NK-92 (cell line): ENCODE results near the gene LCT.
"Not testable (repeated sequence)": the region's sequence is repeated elsewhere in the genome, so short reads cannot be mapped to it uniquely, and the experiment has no call there.

Experiments used
- DNase-seq: peaks from one replicate; lab custom pipeline; 2025; ENCODE audit not compliant: unreplicated experiment; lab: John Stamatoyannopoulos, UW

LCT gene

DNA sequence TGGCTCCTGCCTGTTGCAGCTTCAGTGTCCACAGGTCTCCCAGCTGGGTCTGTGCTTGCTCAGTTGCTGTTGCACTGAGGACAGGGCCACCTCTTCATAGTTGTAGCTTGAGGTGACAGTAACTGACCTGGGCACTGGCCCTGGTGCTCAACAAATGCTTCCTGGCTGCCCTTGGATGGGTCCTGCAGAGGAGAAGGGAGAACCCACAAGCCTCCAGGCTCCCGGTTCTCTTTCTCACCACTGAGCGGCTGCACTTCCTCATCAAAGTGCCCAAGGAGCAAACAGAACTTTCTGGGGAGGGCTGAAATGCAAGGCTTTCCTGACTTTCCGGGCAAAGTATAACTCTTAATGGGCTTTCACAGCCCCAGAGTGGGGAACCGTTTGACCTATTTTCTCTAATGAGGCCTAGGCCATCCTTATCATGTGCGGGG lies 38.7 kb downstream of the LCT start:
- no peak for DNase-seq

DNA sequence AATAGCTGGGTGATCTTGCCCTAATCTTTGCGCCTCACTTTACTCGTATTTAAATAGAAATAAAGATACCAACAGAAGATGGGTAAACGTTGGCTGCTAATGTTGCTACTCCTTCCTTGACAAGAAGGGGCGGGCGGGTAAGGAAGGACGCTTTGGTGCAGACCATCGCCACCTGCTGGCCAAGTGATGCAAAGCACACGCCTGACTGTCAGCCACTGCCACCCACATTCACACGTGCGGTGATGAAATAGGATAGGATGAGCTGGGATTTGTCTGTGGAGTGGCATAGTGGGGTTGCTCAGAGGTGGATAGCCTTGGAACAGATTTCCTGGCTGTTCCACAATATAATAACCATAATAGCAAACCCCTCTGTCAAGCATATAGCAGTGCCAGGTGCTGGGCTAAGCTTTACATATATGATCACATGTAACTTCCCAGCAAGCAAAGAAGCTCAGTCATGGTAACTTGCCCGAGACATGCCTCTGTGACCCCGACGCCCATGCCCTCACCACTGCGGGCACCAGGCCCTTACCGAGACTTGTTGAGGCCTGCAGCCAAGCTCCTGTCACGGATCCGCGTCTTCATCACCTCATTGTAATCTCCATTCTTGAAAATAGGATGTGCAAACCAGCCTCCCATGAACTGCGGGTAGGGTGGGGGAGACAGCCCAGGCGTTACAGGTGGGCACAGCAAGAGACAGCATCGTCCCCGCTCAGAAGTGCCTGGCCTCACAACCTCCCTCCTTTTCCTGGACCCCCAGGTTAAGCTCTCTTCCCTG lies 39.3 kb downstream of the LCT start:
- DNase-seq, result no peak

DNA sequence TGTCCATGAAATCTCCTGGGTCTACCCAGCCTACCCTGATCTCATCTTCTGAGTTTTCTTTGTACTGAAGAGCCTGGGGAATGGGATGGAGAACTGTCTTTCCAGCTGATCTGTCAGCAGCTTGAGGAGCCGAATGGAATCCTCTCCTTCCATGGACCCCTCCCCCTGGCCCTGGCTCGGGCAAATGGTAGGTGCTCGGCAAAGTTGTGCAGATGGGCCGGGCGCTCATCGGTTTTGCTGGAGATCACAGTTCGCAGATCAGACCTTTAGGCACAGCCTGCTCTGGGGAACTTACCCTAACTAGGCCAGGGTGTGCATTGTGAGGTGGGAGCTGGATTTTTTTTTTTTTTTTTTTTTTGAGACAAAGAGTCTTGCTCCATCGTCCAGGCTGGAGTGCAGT lies 40.4 kb downstream of the LCT start:
- no peak for DNase-seq

DNA sequence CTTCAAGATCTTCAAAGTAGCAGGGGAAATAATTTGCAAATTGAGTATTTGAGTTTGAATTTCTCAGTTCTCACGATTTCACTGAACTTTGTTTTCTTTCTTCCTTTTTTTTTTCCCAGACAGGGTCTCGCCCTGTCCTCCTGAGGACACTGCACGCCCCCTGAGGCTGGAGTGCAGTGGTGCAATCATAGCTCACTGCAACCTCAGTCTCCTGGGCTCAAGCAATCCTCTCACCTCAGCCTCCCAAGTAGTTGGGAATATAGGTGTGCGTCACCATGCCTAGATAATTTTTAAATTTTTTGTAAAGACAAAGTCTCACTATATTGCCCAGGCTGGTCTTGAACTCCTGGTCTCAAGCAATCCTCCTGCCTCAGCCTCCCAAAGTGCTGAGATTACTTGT lies 41.3 kb downstream of the LCT start:
- DNase-seq, result not testable (repeated sequence)

DNA sequence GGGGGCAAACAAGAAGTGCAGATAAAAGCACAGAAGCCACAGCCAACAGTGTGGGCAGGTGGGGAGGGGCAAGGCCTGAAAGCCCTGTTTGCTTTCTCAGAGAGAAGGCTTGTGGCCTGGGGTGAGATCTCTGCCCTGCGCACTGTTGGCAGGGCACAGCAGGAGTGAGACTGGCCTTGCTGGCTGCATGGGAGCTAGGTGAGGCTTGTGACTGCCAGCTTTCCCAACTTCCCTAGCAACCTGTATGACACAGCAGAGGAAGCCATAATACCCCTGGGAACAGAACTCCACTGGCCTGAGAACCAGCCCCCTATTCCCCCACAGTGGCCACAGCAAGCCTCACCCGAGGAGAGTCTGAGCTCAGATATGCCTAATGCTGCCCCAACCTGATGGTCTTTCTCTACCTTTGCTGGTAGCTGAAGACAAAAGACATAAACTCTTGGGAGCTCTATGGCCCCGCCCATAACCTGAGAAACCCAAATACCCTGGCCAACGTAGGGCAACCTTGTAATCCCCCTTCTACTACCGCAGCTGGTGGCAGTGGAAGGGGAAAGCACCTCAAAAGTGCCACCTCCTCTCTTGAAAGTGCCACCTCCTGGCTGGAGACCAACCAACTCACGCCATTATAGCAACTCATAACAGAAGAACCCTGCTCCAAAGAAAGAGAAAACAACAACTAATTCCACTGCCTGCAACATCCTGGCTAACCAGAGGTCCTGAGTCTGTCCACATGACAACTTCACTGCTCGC lies 44.4 kb downstream of the LCT start:
- no peak for DNase-seq

DNA sequence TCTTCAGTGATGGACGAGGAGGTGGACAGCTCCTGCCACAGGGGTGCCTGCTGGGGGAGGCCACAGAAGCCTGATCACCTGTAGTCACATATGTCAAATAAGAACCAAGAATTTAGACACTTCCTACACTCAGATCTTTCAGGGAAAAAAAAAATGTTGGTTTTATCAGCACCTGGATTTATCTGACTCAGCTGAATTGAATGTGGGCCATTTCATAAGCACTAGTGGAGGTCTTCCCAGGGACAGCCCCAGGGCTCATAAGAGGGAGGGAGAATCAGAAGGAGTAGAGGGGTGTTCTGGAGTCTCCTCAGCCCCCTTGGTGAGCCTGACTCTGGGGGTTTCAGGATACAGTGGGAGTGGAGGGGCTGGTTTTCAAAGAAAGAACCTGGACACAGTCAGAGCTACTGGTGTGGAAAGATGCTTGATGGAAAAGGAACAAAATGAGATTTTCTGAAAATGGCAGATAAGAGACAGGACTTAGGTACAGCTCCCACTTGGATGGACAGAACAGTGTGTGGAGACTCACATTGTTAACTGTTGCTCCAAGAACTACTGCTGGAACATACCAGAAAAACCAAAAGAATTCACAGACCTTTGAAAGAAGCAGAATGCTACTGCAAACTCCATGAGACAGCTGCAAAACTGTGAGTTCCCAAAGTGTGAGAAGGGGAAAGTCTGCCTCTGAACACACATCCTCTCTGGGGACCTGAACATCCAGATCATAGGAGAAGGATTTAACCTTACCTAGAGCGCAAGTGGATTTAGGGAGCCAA lies 45.4 kb downstream of the LCT start:
- DNase-seq, result no peak

DNA sequence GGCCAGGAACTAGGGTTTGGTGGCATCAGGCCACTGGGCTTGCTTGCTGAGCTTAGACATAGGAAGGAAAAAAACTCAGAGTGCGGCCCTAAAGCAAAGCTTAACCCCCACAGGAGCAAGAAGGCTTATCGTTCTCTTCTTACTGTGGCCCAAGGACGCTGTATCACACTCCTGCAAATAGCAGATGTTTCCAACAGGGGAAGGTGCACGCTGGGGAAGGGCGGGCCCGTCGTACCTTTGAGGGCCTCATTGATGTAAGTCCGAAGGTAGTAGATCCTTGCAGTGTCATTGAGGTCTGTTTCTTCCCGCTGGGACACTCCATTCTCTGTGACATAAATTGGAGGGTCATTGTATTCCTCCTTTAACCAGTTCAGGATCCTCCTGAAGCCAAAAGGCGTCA lies 46.6 kb downstream of the LCT start:
- no peak for DNase-seq

DNA sequence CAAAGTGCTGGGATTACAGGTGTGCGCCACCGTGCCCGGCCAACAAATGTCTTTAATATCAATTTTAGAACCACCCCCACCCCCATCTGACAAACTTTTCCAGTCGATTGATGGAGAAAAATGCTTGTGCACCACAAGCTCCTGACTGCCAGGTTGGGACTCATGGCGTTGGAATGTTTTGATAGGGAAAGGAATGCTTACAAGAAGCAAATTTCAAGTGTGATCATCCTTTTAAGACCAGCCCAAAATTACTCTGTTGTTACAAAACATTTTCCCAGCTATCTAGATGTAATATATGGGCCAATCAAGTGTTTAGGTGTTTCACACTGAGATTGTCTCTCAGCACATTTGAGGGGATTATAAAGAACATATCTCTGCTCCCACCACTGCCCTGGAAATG lies 50.2 kb downstream of the LCT start:
- no peak for DNase-seq

DNA sequence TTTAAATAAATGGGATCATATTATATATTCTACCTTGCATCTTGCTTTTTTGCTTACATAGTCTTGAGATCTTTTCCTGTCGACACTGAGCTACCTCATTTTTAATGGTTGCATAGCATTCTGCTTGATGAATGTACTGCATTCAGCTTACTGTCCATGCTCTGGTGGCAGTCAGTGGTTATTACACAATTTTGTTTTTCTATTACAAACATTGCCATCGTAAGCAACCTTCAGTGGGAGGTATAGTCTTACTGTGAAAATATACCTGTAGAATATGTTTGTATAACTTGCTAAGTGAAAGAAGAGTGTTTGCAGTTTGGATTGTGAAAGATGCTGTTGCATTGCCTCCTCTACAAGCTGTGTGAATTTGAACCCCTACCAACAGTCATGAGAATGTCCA lies 52.0 kb downstream of the LCT start:
- no peak for DNase-seq

DNA sequence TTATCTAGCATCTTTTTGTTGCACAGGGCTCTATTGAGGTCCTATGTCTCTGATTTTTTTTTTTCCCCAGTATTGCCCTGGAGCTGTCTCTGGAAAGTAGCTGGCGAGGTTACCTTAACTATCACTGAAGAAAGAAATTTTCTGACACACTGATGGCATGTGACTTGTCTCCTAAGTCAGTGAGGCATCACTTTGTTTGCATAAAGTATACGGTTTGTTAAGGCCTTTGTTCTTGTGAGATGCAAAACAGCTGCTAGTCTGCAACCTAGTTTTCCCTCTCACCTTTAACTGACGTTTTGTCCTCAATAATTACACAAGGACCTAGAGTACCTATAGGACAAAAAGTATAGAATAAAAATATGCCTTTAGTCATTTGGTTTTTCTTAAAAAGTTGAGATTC lies 53.5 kb downstream of the LCT start:
- no peak for DNase-seq

DNA sequence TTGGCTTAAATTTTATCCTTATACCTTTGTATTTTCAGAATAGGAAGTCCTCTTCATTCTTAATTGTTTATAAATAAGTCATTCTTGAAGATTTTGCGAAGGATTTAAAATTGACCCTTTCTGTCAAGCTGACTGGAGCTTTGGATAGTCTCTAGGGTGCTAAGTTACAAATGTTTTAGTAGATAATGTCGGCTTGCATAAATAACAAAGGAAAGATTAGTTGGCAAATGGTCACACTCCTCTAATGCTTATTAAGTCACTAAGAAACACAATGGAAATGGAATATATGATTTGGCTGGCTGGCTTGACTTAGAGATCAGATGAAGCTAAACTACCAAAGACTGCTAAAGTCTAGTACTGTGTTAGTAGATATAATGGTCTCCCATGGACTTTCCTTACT lies 54.8 kb downstream of the LCT start:
- DNase-seq, result no peak

DNA sequence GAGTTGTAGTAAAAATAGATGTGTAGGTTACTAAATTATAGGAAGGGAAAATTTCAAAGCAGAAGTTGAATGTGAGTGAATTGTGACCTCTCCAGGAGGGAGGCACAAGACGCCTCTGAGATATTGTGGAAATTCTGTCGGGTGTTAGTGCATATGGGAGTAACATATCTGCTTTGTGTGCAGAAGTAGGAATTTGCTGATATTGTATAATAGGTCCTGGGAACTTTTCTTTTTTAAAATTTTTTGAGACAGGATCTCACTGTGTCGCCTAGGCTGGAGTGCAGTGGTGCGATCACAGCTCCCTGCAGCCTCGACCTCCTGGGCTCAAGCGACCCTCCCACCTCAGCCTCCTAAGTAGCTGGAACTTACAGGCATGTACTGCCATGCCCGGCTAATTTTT lies 60.6 kb downstream of the LCT start:
- no peak for DNase-seq

DNA sequence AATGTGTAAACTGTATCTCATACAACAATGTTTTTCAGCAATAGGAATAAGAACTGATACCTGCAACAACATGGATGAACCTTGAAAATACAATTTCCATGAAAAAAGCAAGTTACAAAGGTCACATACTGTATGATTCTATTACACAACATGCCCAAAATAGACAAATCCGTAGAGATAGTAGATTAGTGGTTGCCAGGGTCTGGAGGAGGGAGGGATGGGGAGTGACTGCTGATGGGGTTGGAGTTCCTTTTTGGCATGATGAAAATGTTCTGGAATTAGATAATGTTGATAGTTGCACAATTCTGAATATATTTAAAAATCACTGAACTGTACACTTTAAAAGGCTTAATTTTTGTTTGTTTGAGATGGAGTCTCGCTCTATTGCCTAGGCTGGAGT lies 61.6 kb downstream of the LCT start:
- DNase-seq, result no peak

DNA sequence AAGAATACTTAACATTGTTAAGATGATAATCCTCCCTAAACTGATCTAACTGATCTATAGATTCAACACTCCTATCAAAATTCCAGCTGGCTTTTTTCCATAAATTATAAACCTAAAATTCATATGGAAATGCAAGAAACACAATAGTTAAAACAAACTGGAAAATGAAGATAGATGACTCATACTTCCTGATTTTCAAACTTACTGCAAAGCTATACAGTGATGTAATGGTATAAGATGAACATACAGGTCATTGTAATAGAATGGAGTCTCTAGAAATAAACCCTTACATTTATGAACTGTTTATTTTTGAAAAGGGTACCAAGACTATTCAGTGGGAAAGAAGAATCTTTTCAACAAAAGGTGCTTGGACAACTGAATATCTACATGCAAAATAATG lies 63.1 kb downstream of the LCT start:
- no peak for DNase-seq

DNA sequence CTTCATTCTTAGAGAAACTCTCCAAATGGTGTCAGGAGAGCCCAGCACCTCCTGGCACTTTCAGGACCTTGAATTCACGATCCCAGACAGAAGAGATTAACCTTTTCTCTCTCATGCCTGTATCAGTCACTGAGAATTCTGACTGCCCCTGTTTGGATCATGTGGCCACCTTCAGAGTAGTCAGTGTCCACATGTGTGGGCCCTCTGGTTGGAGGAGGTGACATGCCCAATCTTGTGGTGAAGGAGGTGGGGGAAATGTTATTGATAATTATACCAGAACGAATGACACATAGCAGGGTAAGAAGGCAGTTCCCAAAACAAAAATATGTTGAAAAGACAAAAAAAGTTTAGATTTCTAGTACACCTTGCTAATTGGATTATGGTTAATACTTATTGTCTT lies 63.7 kb downstream of the LCT start:
- no peak for DNase-seq

DNA sequence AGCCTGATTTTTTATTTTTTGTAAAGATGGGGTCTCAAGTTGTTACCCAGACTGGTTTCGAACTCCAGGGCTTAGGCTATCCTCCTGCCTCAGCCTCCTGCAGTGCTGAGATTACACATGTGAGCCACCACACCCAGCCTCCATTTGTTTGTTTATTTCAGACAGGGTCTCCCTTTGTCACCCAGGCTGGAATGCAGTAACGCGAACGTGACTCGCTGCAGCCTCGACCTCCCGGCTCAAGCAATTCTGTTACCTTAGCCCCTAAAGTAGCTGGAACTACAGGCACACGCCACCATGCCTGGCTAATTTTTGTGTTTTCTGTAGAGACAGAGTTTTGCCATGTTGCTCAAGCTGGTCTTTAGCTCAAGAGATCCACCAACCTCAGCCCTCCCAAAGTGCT lies 68.1 kb downstream of the LCT start:
- no peak for DNase-seq

DNA sequence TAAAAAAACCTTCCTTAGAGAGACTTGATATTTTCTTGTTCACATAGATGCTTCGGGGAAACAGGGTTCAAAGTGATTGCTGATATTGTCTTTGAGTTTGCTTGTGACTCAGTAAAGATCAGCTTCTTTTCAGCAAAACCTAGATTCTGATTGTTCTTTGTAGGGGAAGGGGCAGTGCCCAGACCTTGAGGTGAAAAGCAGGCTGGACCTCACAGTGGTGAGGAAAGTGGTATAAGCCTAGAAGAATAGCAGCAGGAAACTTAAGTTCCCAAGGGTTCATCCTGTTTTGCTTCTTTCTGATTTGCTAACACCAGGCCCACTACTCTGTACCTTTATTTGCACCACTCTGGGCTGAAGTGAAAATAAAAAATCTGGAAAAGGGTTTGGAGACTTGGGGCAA lies 74.5 kb downstream of the LCT start:
- no peak for DNase-seq

DNA sequence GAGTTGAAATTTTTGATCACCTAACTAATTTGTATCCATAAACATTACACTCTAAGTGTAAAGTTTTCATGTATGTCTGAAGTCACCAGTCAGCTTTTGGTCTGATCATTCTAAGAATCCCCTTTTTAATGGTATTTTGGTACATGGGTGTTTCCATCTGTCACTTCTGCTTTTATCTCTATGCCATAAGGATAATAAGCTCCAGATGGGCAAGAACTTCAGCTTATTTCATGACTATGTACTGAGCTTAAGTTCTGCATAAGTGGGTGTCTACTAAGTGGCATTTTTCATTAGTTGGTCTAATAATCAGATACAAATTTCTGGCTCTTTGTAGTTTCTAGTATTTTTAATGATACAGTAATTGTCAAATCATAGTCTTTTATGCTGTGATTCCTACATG lies 75.0 kb downstream of the LCT start:
- no peak for DNase-seq

DNA sequence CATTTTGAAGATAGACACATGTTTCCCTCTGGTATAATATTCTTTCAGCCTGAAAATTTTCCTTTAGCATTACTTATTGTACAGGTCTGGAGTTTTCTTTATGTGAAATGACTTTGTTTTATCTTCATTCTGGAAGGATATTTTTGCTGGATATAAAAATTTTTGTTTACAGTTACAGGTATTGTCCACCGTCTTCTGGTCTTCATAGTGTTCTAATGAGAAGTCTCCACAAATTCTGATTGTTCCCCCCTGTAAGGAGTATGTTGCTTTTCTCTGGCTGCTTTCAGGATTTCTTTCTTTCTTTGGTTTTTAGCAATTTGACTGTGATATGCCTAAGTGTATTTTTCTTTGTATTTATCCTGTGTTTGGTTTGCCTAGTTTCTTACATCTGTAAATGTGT lies 80.3 kb downstream of the LCT start:
- no peak for DNase-seq

DNA sequence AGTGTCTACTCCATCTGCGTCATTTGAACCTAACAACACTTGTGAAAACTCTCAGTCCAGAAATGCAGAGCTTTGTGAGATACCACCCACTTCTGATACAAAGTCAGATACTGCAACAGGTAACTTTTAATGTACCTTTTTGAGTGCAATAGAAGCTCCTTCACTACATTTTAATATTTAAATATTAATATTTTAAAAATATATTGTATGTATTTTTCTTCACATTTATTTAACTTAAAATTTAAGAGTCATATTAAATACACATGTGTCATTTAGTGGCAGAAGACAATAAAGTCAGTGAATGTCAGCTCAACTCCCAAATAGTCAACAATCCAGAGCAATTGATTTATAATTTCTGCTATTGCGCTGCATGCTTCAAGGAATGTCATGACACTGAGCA lies 81.4 kb downstream of the LCT start:
- DNase-seq, result no peak

DNA sequence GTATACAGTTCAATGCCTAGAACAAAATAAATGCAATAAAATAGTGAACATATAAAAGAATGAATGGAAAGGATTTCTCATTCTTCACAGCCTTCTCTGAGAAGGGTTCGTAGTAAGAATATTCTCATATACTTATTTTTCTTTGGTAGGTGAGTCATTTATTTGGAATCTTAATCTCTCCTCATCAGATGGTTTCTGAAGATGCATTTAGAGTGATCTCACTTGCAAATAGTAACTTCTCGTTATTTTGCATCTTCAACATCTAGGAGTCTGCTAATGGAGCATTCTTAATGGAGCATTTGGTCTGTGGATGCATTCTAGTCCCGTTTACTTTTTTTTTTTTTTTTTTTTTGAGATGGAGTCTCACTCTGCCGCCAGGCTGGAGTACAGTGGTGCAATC lies 91.4 kb downstream of the LCT start:
- DNase-seq, result no peak

DNA sequence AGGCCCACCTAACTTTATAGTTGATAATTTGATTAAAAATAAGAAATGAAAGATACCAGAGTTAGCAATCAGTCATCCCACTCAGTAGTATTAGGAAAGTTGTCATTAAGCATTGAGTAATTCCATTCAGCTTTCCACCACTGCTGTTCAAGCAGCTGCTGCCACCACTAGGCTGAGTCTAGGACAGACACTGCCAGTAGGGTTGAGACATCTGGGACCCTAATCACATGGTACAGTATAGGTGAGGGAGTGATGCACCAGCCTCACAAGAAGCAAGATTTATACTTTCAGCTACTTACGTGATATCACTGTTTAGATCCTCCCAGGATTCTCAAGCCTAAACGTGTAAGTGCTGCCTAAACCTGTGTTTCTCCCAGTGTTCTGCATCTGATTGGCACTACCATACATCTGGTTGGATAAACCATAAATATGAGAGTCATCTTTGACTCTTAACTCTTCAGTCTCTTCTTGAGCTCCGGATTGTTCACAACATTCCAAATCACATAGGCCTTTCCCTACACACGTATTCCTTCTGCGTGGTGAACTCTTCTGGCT lies 92.1 kb downstream of the LCT start:
- no peak for DNase-seq
